ENCODE results near the gene MAPK12.
A peak's percentile ranks its signal among the peaks of the same experiment; 100 is the strongest.

MAPK12 gene

GRCh38 chr22:50267591-50268390, 6.3 kb upstream of the MAPK12 start:
- peak; percentile 58 for DNase-seq (ENCODE audit: low spot score)

- DNase-seq (ENCODE audit: low spot score) = no peak
Measured at GRCh38 chr22:50266994-50267393, 5.5 kb upstream of the MAPK12 start.

GRCh38 chr22:50264946-50265669, 3.6 kb upstream of the MAPK12 start:
- no peak for DNase-seq (ENCODE audit: low spot score)

- no peak for DNase-seq (ENCODE audit: low spot score)
Measured at GRCh38 chr22:50264104-50264745, 2.7 kb upstream of the MAPK12 start.

GRCh38 chr22:50262973-50263617, 1.6 kb upstream of the MAPK12 start:
- DNase-seq (ENCODE audit: low spot score) = no peak

- DNase-seq (ENCODE audit: low spot score) = peak; percentile 63
Measured at GRCh38 chr22:50262460-50262911, 1.0 kb upstream of the MAPK12 start.

GRCh38 chr22:50260801-50261614, 475 bp downstream of the MAPK12 start:
- DNase-seq (ENCODE audit: low spot score) = peak; percentile 62

- no peak for DNase-seq (ENCODE audit: low spot score)
Measured at GRCh38 chr22:50260434-50260800, 1.1 kb downstream of the MAPK12 start.

GRCh38 chr22:50259302-50259701, 2.2 kb downstream of the MAPK12 start:
- DNase-seq (ENCODE audit: low spot score) = no peak

GRCh38 chr22:50258361-50259292, 2.9 kb downstream of the MAPK12 start:
- no peak for DNase-seq (ENCODE audit: low spot score)

GRCh38 chr22:50257451-50258360, 3.8 kb downstream of the MAPK12 start:
- no peak for DNase-seq (ENCODE audit: low spot score)

- no peak for DNase-seq (ENCODE audit: low spot score)
Measured at GRCh38 chr22:50257041-50257440, 4.4 kb downstream of the MAPK12 start.

GRCh38 chr22:50256258-50256862, 5.1 kb downstream of the MAPK12 start:
- DNase-seq (ENCODE audit: low spot score) = no peak

GRCh38 chr22:50255607-50256006, 5.9 kb downstream of the MAPK12 start:
- no peak for DNase-seq (ENCODE audit: low spot score)

GRCh38 chr22:50255099-50255498, 6.4 kb downstream of the MAPK12 start:
- no peak for DNase-seq (ENCODE audit: low spot score)

GRCh38 chr22:50253941-50254340, 7.5 kb downstream of the MAPK12 start:
- no peak for DNase-seq (ENCODE audit: low spot score)

- DNase-seq (ENCODE audit: low spot score) = no peak
Measured at GRCh38 chr22:50253046-50253915, 8.2 kb downstream of the MAPK12 start.
